HL-60 (cell line): ENCODE data around the gene CHKB.

Experiments used
- DNase-seq, 2 experiments: peaks; one replicate each; pipeline ENCODE4 v3.0.0-alpha.2; 2010 to 2020; ENCODE audit warnings: low read depth in 1 of 2, low spot score in 1 of 2
- H3K27ac ChIP-seq: fragments of 250-450 bp; sonication (Bioruptor Pico); replicated peaks from 2 replicates; pipeline ENCODE4 v1.5.1; 2020; ENCODE audit warnings: mild to moderate bottlenecking, moderate library complexity
- H3K27me3 ChIP-seq: fragments of 250-450 bp; sonication (Bioruptor Pico); 2 replicates; pipeline ENCODE4 v1.5.1; 2021; ENCODE audit warnings: mild to moderate bottlenecking, moderate library complexity; ENCODE audit not compliant: insufficient read depth, poor library complexity, severe bottlenecking
- H3K4me3 ChIP-seq: replicated peaks from 2 replicates; pipeline ENCODE4 v1.5.1; 2011; ENCODE audit warnings: mild to moderate bottlenecking, control low read depth, low read length; ENCODE audit not compliant: insufficient read depth
- CTCF ChIP-seq: IDR thresholded peaks from one replicate; pipeline ENCODE4 v1.5.1; 2011; ENCODE audit warnings: low read length, control low read depth, inconsistent platforms; ENCODE audit not compliant: insufficient read depth
- GABPA ChIP-seq: IDR thresholded peaks from 2 replicates; pipeline ENCODE4 v1.6.1; 2012; ENCODE audit warnings: low read depth
- POLR2AphosphoS5 ChIP-seq: IDR thresholded peaks from 2 replicates; pipeline ENCODE4 v1.6.1; 2012; ENCODE audit warnings: low read depth
- REST ChIP-seq: IDR thresholded peaks from 2 replicates; pipeline ENCODE4 v1.6.1; 2012; ENCODE audit warnings: low read depth; ENCODE audit not compliant: insufficient replicate concordance
- SPI1 ChIP-seq: IDR thresholded peaks from 2 replicates; pipeline ENCODE4 v1.6.1; 2012; ENCODE audit warnings: low read depth, mild to moderate bottlenecking, borderline replicate concordance

The CHKB gene

GRCh38 chr22:50530580-50530876 is 52.1 kb downstream of the CHKB start:
- Histone ChIP-seq H3K27ac (peak overlapping the region; percentile 99), H3K27me3 (no peaks in the 10 kb centered on the region), H3K4me3 (peak overlapping the region; percentile 58)
- TF ChIP-seq CTCF (no peak), REST (no peak), POLR2AphosphoS5 (no peak; the same call in 1 of the 2 replicates), SPI1 (no peak), GABPA (no peak)
- DNase-seq: no peak

GRCh38 chr22:50529897-50530579 is 52.6 kb downstream of the CHKB start, which contains the start of gene TYMP:
Gene TYMP (minus strand): TSS chr22:50530012. CDS start chr22:50529709, 303 bp downstream.
- peak within 1 kb of the TSS; percentile 58 for H3K4me3 ChIP-seq
- no peaks in the 10 kb centered on the region for H3K27me3 ChIP-seq
- TF ChIP-seq POLR2AphosphoS5: peak; percentile 91; the same call in 1 of the 2 replicates
- TF ChIP-seq SPI1: no peak
- peak; percentile 50 for TF ChIP-seq REST
- TF ChIP-seq CTCF: no peak
- TF ChIP-seq GABPA: no peak
- peak; percentile 87 to 88 for DNase-seq
- H3K27ac ChIP-seq: peak within 1 kb of the TSS; percentile 99

GRCh38 chr22:50529416-50529896 is 53.2 kb downstream of the CHKB start:
- no peaks in the 10 kb centered on the region for H3K27me3 ChIP-seq
- TF ChIP-seq POLR2AphosphoS5 (peak; percentile 23; the same call in 1 of the 2 replicates), GABPA (no peak)
- no peak for DNase-seq
- H3K27ac ChIP-seq: peak overlapping the region; percentile 99
- H3K4me3 ChIP-seq: peak overlapping the region; percentile 58
